ENCODE measurements around the gene GRIA3. TPM values are rescaled to one million over a fixed set of nuclear protein-coding genes. Genes with fewer than 3 reads are reported as not detected.

Gene GRIA3
- total RNA-seq, 1 donor from 2014 or later, result 4.6 TPM

GRCh38 chrX:123331349-123331748 is 147.3 kb downstream of the GRIA3 start:
- no peaks in the 10 kb centered on the region for H4K20me1 ChIP-seq (ENCODE audit: low read depth)
- no peaks in the 10 kb centered on the region for H3K27me3 ChIP-seq
- Mint-ChIP-seq H3K4me1 (peaks cover 2% of the 10 kb centered on the region), H3K36me3 (no peaks in the 10 kb centered on the region), H3K4me3 (no peak overlapping the region), H3K9me3 (no peaks in the 10 kb centered on the region), H3K27me3 (ENCODE audit: insufficient read depth, low read depth) (no peaks in the 10 kb centered on the region), H3K27ac (no peak overlapping the region)
- no peaks in the 10 kb centered on the region for H3K36me3 ChIP-seq
- H3K79me2 ChIP-seq (ENCODE audit: low read depth), result no peaks in the 10 kb centered on the region
- no peak overlapping the region for H3K4me2 ChIP-seq
- no peaks in the 10 kb centered on the region for H3F3A ChIP-seq (ENCODE audit: low read depth)
- no peak for TF ChIP-seq EZH2 (IDR thresholded peaks at IDR 0.05)
- TF ChIP-seq CTCF (IDR thresholded peaks at IDR 0.05), result no peak
- TF ChIP-seq EZH2phosphoT487 (IDR thresholded peaks at IDR 0.05), result no peak
- no peaks in the 10 kb centered on the region for H3K9me3 ChIP-seq (ENCODE audit: low read depth)
- H3K4me3 ChIP-seq, result no peak overlapping the region
- H3K9ac ChIP-seq, result no peak overlapping the region
- no peak overlapping the region for H2AFZ ChIP-seq (replicated peaks)
- H3K27ac ChIP-seq, result no peak overlapping the region
- DNase-seq (ENCODE audit: low spot score), result no peak
- no peaks in the 10 kb centered on the region for H3K4me1 ChIP-seq

- Mint-ChIP-seq H3K27ac (no peak overlapping the region), H3K27me3 (ENCODE audit: insufficient read depth, low read depth) (no peaks in the 10 kb centered on the region), H3K4me1 (peaks cover 3% of the 10 kb centered on the region), H3K4me3 (no peak overlapping the region), H3K36me3 (no peaks in the 10 kb centered on the region), H3K9me3 (no peaks in the 10 kb centered on the region)
- no peaks in the 10 kb centered on the region for H4K20me1 ChIP-seq (ENCODE audit: low read depth)
- no peaks in the 10 kb centered on the region for H3K27me3 ChIP-seq
- H3K36me3 ChIP-seq, result no peaks in the 10 kb centered on the region
- TF ChIP-seq CTCF (IDR thresholded peaks at IDR 0.05) (no peak), EZH2phosphoT487 (IDR thresholded peaks at IDR 0.05) (no peak), EZH2 (IDR thresholded peaks at IDR 0.05) (no peak)
- H3K4me2 ChIP-seq, result no peak overlapping the region
- no peak overlapping the region for H3K4me3 ChIP-seq
- H3K4me1 ChIP-seq, result no peaks in the 10 kb centered on the region
- no peak overlapping the region for H3K9ac ChIP-seq
- no peak for DNase-seq (ENCODE audit: low spot score)
- H3F3A ChIP-seq (ENCODE audit: low read depth), result no peaks in the 10 kb centered on the region
- no peaks in the 10 kb centered on the region for H3K9me3 ChIP-seq (ENCODE audit: low read depth)
- no peak overlapping the region for H2AFZ ChIP-seq (replicated peaks)
- H3K27ac ChIP-seq, result no peak overlapping the region
- no peaks in the 10 kb centered on the region for H3K79me2 ChIP-seq (ENCODE audit: low read depth)
Measured at GRCh38 chrX:123331859-123332258, 147.8 kb downstream of the GRIA3 start.

GRCh38 chrX:123336666-123337065 is 152.6 kb downstream of the GRIA3 start:
- H3K27me3 Mint-ChIP-seq (ENCODE audit: insufficient read depth, low read depth), result no peaks in the 10 kb centered on the region
- Histone ChIP-seq H3K79me2 (ENCODE audit: low read depth) (no peaks in the 10 kb centered on the region), H3K4me2 (no peak overlapping the region), H3K4me1 (peaks cover 22% of the 10 kb centered on the region), H4K20me1 (ENCODE audit: low read depth) (no peaks in the 10 kb centered on the region), H3K4me3 (no peak overlapping the region), H3K9me3 (ENCODE audit: low read depth) (no peaks in the 10 kb centered on the region), H2AFZ (replicated peaks) (no peak overlapping the region), H3K36me3 (no peaks in the 10 kb centered on the region), H3K27ac (no peak overlapping the region), H3K9ac (no peak overlapping the region), H3F3A (ENCODE audit: low read depth) (no peaks in the 10 kb centered on the region), H3K27me3 (no peaks in the 10 kb centered on the region)
- no peak overlapping the region for H3K27ac Mint-ChIP-seq
- H3K4me3 Mint-ChIP-seq, result no peak overlapping the region
- H3K4me1 Mint-ChIP-seq, result peaks cover 16% of the 10 kb centered on the region
- TF ChIP-seq EZH2phosphoT487 (IDR thresholded peaks at IDR 0.05) (no peak), CTCF (IDR thresholded peaks at IDR 0.05) (no peak)
- H3K9me3 Mint-ChIP-seq, result no peaks in the 10 kb centered on the region
- no peak for DNase-seq (ENCODE audit: low spot score)
- H3K36me3 Mint-ChIP-seq, result no peaks in the 10 kb centered on the region

All from neural progenitor cell (in vitro differentiated cells).